Measurements from ENCODE around the gene IVD.

The IVD gene

GRCh38 chr15:40366457-40367370, 38.9 kb upstream of the IVD start:
- no peak for TF ChIP-seq CTCF (IDR thresholded peaks at IDR 0.05; ENCODE audit: insufficient read depth, low read length, missing control alignments)
- no peak for DNase-seq (ENCODE audit: low read depth, low spot score)
- POLR2A ChIA-PET: no interaction called here
- CTCF ChIA-PET: interaction anchor here (0.7 to 11.0 kb wide), 16 partner anchors 11 to 112 kb away, joined by 3 to 138 read pairs (median 4); partner anchors contain the start of genes CCDC9B, DISP2, INAFM2 and IVD
- H3K4me3 ChIP-seq (ENCODE audit: low read depth, low read length): no peak overlapping the region

GRCh38 chr15:40367371-40367685, 38.3 kb upstream of the IVD start:
- TF ChIP-seq CTCF (IDR thresholded peaks at IDR 0.05; ENCODE audit: insufficient read depth, low read length, missing control alignments): no peak
- ChIA-PET CTCF (interaction anchor here (0.7 to 11.0 kb wide), 17 partner anchors 10 to 88 kb away, joined by 3 to 138 read pairs (median 4); partner anchors contain the start of genes CCDC9B, DISP2, IVD and KNSTRN), POLR2A (no interaction called here)
- no peak for DNase-seq (ENCODE audit: low read depth, low spot score)
- H3K4me3 ChIP-seq (ENCODE audit: low read depth, low read length): no peak overlapping the region

- CTCF ChIA-PET: interaction anchor here (0.6 to 11.0 kb wide), 35 partner anchors 8 to 328 kb away, joined by 3 to 138 read pairs (median 4); partner anchors contain the start of genes CCDC9B, DISP2, IVD and KNSTRN
- POLR2A ChIA-PET: interaction anchor here (0.9 kb wide), 1 partner anchor 36 kb away, joined by 3 read pairs; no protein-coding TSS in a partner anchor
- peak overlapping the region; percentile 44 for H3K4me3 ChIP-seq (ENCODE audit: low read depth, low read length)
- peak; percentile 85 for TF ChIP-seq CTCF (IDR thresholded peaks at IDR 0.05; ENCODE audit: insufficient read depth, low read length, missing control alignments)
- no peak for DNase-seq (ENCODE audit: low read depth, low spot score)
Observed at GRCh38 chr15:40367686-40368611, 37.6 kb upstream of the IVD start.

- H3K4me3 ChIP-seq (ENCODE audit: low read depth, low read length): no peak overlapping the region
- POLR2A ChIA-PET: interaction anchor here (0.9 kb wide), 1 partner anchor 37 kb away, joined by 3 read pairs; no protein-coding TSS in a partner anchor
- no peak for TF ChIP-seq CTCF (IDR thresholded peaks at IDR 0.05; ENCODE audit: insufficient read depth, low read length, missing control alignments)
- CTCF ChIA-PET: interaction anchor here (0.6 to 11.0 kb wide), 32 partner anchors 8 to 329 kb away, joined by 3 to 138 read pairs (median 4); partner anchors contain the start of genes CCDC9B, DISP2, IVD and KNSTRN
- no peak for DNase-seq (ENCODE audit: low read depth, low spot score)
Observed at GRCh38 chr15:40368719-40369473, 36.7 kb upstream of the IVD start.

- CTCF ChIA-PET: interaction anchor here (1.2 to 11.0 kb wide), 14 partner anchors 8 to 56 kb away, joined by 3 to 138 read pairs (median 10); partner anchors contain the start of genes CCDC9B, DISP2 and KNSTRN
- POLR2A ChIA-PET: no interaction called here
- H3K4me3 ChIP-seq (ENCODE audit: low read depth, low read length): no peak overlapping the region
- no peak for DNase-seq (ENCODE audit: low read depth, low spot score)
- TF ChIP-seq CTCF (IDR thresholded peaks at IDR 0.05; ENCODE audit: insufficient read depth, low read length, missing control alignments): no peak
Observed at GRCh38 chr15:40369474-40369869, 36.1 kb upstream of the IVD start.
